A549 (cell line): Measurements from ENCODE around the gene ACYP1.

Source experiments
- BHLHE40 ChIP-seq: IDR thresholded peaks from 2 replicates; pipeline ENCODE4 v1.6.1; 2012; ENCODE audit warnings: low read depth, low read length, inconsistent platforms
- CBX2 ChIP-seq: fragments of 200-600 bp; sonication (generic); IDR thresholded peaks from 2 replicates; pipeline ENCODE4 v1.6.1; 2016; ENCODE audit warnings: low read depth, mild to moderate bottlenecking, borderline replicate concordance
- CTCF ChIP-seq: fragments of >200 bp; sonication (Bioruptor Twin); formaldehyde crosslinking; IDR thresholded peaks from 3 replicates; pipeline ENCODE4 v1.5.1; 2016
- EP300 ChIP-seq, 2 experiments: fragments of >200 bp; sonication (Bioruptor Twin); formaldehyde crosslinking; IDR thresholded peaks; 2 replicates in 1 of 2; 3 replicates in 1 of 2; pipeline ENCODE4 v1.6.1; 2016 to 2017
- ESRRA ChIP-seq: fragments of 150-350 bp; IDR thresholded peaks from 2 replicates; pipeline ENCODE4 v1.6.1; 2014; ENCODE audit warnings: mild to moderate bottlenecking, low read length, borderline replicate concordance
- JUN ChIP-seq, 2 experiments: fragments of >200 bp; sonication (Bioruptor Twin); formaldehyde crosslinking; IDR thresholded peaks; 2 replicates in 1 of 2; 3 replicates in 1 of 2; pipeline ENCODE4 v1.6.1; 2016 to 2017
- MYC ChIP-seq: IDR thresholded peaks from 2 replicates; pipeline ENCODE4 v1.6.1; 2012; ENCODE audit warnings: mild to moderate bottlenecking, inconsistent platforms, low read length, improper control_type of control experiment, borderline replicate concordance
- PBX3 ChIP-seq: IDR thresholded peaks from 2 replicates; pipeline ENCODE4 v1.6.1; 2012
- PHF8 ChIP-seq: fragments of 200-600 bp; sonication (generic); IDR thresholded peaks from 2 replicates; pipeline ENCODE4 v1.6.1; 2016; ENCODE audit warnings: low read depth, mild to moderate bottlenecking, antibody characterized with exemption, moderate library complexity, borderline replicate concordance
- RAD21 ChIP-seq, 2 experiments: fragments of >200 bp in 1 of 2; sonication (Bioruptor Twin) in 1 of 2; formaldehyde crosslinking in 1 of 2; IDR thresholded peaks in 1 of 2; conservative IDR thresholded peaks in 1 of 2; 2 replicates in 1 of 2; 3 replicates in 1 of 2; pipeline ENCODE4 v1.6.1; 2012 to 2018; ENCODE audit warnings: inconsistent platforms in 1 of 2
- SMC3 ChIP-seq: fragments of >200 bp; sonication (Bioruptor Twin); formaldehyde crosslinking; IDR thresholded peaks from 3 replicates; pipeline ENCODE4 v1.6.1; 2018; ENCODE audit warnings: inconsistent platforms
- USF2 ChIP-seq: fragments of 450-650 bp; IDR thresholded peaks from 2 replicates; pipeline ENCODE4 v1.6.1; 2014; ENCODE audit warnings: antibody characterized with exemption

- TF ChIP-seq JUN (IDR thresholded peaks at IDR 0.05), result no peak
- TF ChIP-seq PHF8, result no peak
- TF ChIP-seq CBX2, result no peak
- no peak for TF ChIP-seq RAD21 (conservative IDR thresholded peaks at IDR 0.05 in 1 of 2, IDR thresholded peaks at IDR 0.05 in 1 of 2)
- no peak for TF ChIP-seq SMC3
- TF ChIP-seq CTCF, result no peak
- no peak for TF ChIP-seq PBX3
- TF ChIP-seq BHLHE40, result no peak
- TF ChIP-seq ESRRA, result no peak
- TF ChIP-seq USF2, result no peak
- no peak for TF ChIP-seq EP300 (IDR thresholded peaks at IDR 0.05)
- TF ChIP-seq MYC, result no peak
Observed at GRCh38 chr14:75040507-75040906, 23.3 kb downstream of the ACYP1 start.
